DOHH2 (cell line): Measurements from ENCODE around the gene TFPT.

ENCODE experiments used
- EZH2phosphoT487 ChIP-seq: fragments of 200-600 bp; sonication (generic); IDR thresholded peaks from 2 replicates; pipeline ENCODE4 v1.6.1; 2017; ENCODE audit warnings: borderline replicate concordance, mild to moderate bottlenecking, antibody characterized with exemption, low read length, moderate library complexity, mixed read lengths
- TF ChIP-seq, protein P1 (sequence below): fragments of 200-600 bp; sonication (generic); IDR thresholded peaks from one replicate; pipeline ENCODE4 v1.5.1; 2014; ENCODE audit warnings: antibody characterized with exemption, mild to moderate bottlenecking, low read depth, low read length; ENCODE audit not compliant: poor library complexity, severe bottlenecking

DNA sequence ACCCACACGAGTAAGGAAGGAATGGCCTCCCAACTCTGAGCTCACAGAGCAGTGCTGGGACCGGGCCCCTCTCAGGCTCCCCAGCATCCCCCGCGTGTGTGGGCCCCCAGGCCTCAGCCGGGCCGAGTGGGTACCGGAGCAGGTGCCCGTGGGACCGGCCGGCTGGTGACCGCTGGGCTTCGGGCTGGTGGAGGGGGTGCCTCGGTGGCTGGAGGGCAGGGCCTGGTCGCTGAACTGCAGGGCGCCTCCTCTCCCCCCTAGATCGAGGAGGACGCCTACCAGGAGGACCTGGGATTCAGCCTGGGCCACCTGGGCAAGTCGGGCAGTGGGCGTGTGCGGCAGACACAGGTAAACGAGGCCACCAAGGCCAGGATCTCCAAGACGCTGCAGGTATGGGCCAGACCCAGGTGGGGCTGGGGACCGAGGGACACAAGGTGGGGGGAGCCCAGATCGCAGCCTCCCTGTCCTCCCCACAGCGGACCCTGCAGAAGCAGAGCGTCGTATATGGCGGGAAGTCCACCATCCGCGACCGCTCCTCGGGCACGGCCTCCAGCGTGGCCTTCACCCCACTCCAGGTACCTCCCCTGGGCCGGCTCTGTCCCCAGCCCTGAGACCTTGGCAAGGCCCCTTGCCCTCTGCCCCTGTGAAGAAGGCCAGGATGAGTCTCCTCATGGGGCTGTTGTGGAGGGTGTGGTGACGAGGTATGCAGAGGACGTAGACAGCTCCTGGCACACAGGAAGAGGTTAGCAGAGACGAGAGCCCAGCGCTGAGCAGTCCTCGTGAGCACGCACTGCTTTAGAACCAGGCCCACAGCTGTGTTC, 13.5 kb upstream of the TFPT start:
- no peak for TF ChIP-seq EZH2phosphoT487
- TF ChIP-seq, protein P1, sequence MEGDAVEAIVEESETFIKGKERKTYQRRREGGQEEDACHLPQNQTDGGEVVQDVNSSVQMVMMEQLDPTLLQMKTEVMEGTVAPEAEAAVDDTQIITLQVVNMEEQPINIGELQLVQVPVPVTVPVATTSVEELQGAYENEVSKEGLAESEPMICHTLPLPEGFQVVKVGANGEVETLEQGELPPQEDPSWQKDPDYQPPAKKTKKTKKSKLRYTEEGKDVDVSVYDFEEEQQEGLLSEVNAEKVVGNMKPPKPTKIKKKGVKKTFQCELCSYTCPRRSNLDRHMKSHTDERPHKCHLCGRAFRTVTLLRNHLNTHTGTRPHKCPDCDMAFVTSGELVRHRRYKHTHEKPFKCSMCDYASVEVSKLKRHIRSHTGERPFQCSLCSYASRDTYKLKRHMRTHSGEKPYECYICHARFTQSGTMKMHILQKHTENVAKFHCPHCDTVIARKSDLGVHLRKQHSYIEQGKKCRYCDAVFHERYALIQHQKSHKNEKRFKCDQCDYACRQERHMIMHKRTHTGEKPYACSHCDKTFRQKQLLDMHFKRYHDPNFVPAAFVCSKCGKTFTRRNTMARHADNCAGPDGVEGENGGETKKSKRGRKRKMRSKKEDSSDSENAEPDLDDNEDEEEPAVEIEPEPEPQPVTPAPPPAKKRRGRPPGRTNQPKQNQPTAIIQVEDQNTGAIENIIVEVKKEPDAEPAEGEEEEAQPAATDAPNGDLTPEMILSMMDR: no peak
